Measurements from ENCODE around the gene R3HDM2.
"Not testable (repeated sequence)": the region's sequence is repeated elsewhere in the genome, so short reads cannot be mapped to it uniquely, and the experiment has no call there.

The R3HDM2 gene

DNA sequence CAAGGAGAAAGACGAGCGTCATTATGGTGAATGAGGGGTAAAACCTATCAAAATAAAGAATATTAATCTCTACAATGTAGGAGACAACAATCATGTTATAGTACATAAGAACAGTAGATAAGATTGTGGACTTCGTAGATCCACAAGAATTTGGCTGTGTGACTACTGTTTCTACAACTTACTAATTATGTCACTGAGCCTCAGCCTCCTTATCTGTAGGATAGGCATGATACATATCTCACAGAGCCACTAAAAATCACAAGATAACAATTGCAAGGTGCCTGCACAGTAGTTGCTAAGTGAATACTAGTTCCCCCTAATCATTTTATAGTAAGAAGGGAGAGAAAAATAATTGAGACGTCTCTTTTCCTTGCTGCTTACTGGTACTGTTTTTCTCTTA is 101.6 kb downstream of the R3HDM2 start:
- DNase-seq (ENCODE audit: low spot score): no peak

DNA sequence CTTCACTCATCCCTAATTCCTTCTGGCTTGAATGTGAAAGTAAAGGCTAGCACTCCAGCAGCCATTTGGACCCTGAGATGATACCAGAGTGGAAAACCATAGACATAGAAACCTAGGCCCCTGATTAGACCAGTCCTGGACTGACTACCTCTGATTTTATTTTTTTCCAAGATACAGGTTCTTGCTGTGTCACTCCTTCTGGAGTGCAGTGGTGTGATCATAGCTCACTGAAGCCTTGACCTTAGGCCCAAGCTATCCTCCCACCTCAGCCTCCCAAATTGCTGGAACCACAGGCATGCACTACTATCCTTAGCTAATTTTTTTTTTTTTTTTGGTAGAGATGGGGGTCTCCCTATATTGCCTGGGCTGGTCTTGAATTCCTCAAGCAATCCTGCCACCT is 105.4 kb downstream of the R3HDM2 start:
- DNase-seq (ENCODE audit: low spot score): no peak

GRCh38 chr12:57323416-57323815 is 107.4 kb downstream of the R3HDM2 start:
- DNase-seq (ENCODE audit: low spot score): no peak

DNA sequence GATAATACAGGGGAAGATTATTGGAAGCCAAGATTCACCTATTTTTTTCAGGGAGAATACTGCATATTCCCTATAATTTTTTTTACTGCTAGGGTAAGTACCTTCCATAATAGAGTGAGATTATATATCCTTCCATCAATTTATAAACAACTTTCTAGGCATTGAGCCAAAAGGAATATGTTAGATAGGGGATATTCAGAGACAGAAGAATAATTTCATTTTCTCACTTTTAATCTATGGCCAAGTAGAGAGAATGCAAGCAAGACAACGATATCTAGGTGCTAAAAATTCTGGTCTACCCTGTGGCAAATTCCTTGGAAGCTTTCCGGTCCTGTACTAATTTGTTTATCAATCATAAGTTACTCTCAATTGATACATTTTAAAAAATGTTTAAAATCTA is 110.2 kb downstream of the R3HDM2 start:
- no peak for DNase-seq (ENCODE audit: low spot score)

- no peak for DNase-seq (ENCODE audit: low spot score)
Measured at GRCh38 chr12:57319678-57320469, 111.0 kb downstream of the R3HDM2 start.

GRCh38 chr12:57315681-57316080 is 115.2 kb downstream of the R3HDM2 start:
- no peak for DNase-seq (ENCODE audit: low spot score)

GRCh38 chr12:57312287-57312686 is 118.6 kb downstream of the R3HDM2 start:
- DNase-seq (ENCODE audit: low spot score): not testable (repeated sequence)

DNA sequence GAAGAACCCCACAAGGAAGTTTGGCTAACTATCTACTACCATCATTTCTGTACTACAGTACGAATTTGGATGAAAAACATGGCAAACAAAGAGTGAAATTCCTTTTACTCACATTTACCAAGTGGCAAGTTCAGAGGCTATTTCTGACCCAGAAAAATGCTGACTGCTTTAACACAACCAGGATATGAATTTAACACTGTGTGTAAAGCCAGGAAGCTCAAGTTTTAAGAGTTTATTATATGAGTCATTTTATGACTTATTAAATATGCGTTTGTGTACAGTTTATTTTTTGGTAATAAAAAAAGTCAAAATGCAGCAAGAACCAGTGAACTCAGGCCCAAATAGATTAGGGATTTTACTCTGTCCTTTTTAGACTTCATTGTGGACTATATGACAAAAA is 121.4 kb downstream of the R3HDM2 start:
- DNase-seq (ENCODE audit: low spot score): no peak

GRCh38 chr12:57300961-57301584 is 129.8 kb downstream of the R3HDM2 start:
- no peak for DNase-seq (ENCODE audit: low spot score)

DNA sequence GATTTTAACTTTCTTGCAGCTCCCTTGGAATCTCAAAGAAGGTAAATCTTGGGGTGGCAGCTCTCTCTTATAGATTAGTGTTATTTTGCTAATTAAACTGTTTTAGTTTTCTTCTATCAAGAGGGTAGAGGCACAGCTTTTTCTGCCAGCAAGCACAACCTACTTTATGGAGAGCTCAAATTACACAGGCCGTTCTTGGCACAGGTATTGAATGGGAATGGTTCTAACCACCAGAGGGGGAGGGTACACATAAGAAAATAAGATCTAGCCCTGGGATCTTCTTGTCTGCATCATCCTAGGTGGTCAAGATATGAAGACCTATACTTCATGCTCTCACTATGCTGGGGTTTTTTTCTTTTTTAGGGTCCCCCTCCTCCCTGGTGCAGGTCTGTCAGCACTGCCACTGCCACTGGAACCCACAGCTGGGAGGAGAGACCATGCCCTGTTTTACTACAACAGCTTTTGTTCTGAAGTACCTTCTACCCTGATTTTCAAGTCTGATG is 131.3 kb downstream of the R3HDM2 start:
- no peak for DNase-seq (ENCODE audit: low spot score)

DNA sequence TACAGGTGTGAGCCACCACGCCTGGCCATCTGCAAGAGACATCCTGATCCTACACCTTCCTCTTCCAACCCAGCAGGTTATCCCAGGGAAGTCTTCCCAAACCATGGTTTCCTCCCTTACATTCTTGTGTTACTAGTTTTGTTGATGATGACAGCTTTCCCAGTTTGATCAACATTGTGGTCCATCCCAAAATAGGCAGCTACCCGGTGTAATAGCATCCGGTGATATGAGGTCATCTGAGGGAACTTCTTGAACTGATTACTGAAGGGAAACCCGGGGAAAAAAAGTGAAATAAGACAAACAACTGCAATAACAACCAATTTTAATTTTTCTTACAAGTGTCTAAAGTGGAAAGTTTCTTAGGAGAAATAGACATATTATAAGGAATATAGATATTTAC is 134.6 kb downstream of the R3HDM2 start:
- DNase-seq (ENCODE audit: low spot score): no peak

- DNase-seq (ENCODE audit: low spot score): not testable (repeated sequence)
Measured at GRCh38 chr12:57282073-57282472, 148.8 kb downstream of the R3HDM2 start.

DNA sequence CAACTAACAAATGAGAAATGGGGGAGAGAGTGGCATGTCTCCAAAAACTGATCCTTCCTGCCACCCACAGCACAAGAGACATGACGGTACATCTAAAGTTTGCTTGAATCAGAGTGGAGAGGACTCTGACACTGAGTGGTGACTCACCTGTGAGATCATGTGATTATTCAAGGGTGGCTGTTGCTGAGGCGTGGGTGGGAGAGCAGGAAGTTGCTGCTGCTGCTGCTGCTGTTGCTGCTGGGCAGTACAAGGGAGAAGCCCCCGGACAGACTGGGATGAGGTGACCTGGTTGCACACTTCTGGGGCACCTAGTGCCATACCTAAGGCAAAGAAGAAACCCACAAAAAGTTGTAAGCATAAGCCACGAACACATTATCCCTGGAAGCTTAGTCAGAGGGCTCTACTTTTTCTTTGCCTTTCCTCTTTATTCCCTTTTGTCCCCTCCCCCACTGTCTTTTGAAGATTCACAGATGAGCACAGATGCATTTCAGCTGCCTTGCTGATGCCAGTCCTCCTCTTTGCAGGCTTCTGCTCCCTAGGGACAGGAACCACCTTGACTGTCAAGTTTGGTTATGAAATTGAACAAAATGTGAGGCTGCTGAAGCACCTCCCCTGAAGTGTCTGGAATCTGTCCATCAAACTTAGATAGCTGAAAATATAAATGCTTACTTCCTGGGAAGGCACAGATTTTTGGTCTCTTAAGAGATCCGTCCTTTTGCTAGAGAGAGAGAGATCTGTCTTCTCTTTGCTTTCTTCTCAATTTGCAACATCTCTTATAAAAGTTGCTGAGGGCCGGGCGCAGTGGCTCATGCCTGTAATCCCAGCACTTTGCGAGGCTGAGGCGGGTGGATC is 150.4 kb downstream of the R3HDM2 start:
- peak; percentile 83 for DNase-seq (ENCODE audit: low spot score)

- DNase-seq (ENCODE audit: low spot score): no peak
Measured at GRCh38 chr12:57278465-57279381, 152.1 kb downstream of the R3HDM2 start.

GRCh38 chr12:57276935-57277563 is 153.8 kb downstream of the R3HDM2 start:
- DNase-seq (ENCODE audit: low spot score): peak; percentile 24

- DNase-seq (ENCODE audit: low spot score): not testable (repeated sequence)
Measured at GRCh38 chr12:57276233-57276632, 154.6 kb downstream of the R3HDM2 start.

DNA sequence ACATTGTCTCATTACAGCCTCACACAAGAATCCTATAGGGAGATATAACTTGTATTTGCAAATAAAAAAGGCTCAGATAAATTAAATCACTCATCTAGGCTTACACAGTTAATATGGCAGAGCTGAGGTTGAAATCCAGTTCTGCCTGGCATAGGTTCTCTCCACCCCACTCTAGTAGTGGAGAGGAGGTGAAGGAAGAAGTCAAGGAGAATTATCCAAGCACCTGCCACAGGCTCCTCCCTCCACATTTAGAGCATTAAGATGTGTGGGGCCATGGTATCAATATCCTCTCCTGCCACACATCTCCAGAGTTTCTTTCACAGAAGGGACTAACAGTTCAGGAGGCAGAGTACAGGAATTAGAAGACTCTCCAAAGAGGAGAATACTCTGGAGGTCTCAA is 157.3 kb downstream of the R3HDM2 start:
- no peak for DNase-seq (ENCODE audit: low spot score)

- no peak for DNase-seq (ENCODE audit: low spot score)
Measured at GRCh38 chr12:57272337-57273151, 158.3 kb downstream of the R3HDM2 start.

- DNase-seq (ENCODE audit: low spot score): no peak
Measured at GRCh38 chr12:57270966-57271470, 159.8 kb downstream of the R3HDM2 start.

- no peak for DNase-seq (ENCODE audit: low spot score)
Measured at GRCh38 chr12:57268264-57268663, 162.6 kb downstream of the R3HDM2 start.
